HG03159 (cell line): ENCODE results near the gene TAS2R41.

Experiments
- ATAC-seq: cut with Tn5 transposase; IDR thresholded peaks from one replicate; pipeline ENCODE4 v1.9.1; 2021; ENCODE audit warnings: mild to moderate bottlenecking, moderate library complexity; ENCODE audit not compliant: unreplicated experiment

Gene TAS2R41

GRCh38 chr7:143492799-143493739 is 15.4 kb downstream of the TAS2R41 start:
- no peak for ATAC-seq

- no peak for ATAC-seq
Observed at GRCh38 chr7:143493751-143494150, 16.1 kb downstream of the TAS2R41 start.

- no peak for ATAC-seq
Observed at GRCh38 chr7:143494622-143495021, 16.9 kb downstream of the TAS2R41 start.

- ATAC-seq = no peak
Observed at GRCh38 chr7:143495851-143496250, 18.2 kb downstream of the TAS2R41 start.

GRCh38 chr7:143496263-143496662 is 18.6 kb downstream of the TAS2R41 start:
- no peak for ATAC-seq

- ATAC-seq = no peak
Observed at GRCh38 chr7:143497008-143497795, 19.5 kb downstream of the TAS2R41 start.

GRCh38 chr7:143499246-143499645 is 21.6 kb downstream of the TAS2R41 start:
- ATAC-seq = no peak

- ATAC-seq = no peak
Observed at GRCh38 chr7:143499743-143500348, 22.2 kb downstream of the TAS2R41 start.

GRCh38 chr7:143503261-143503660 is 25.6 kb downstream of the TAS2R41 start:
- no peak for ATAC-seq

GRCh38 chr7:143504215-143504936 is 26.7 kb downstream of the TAS2R41 start:
- no peak for ATAC-seq

GRCh38 chr7:143504937-143505297 is 27.2 kb downstream of the TAS2R41 start:
- ATAC-seq = no peak

- ATAC-seq = no peak
Observed at GRCh38 chr7:143505838-143506237, 28.2 kb downstream of the TAS2R41 start.

GRCh38 chr7:143507094-143507518 is 29.4 kb downstream of the TAS2R41 start:
- ATAC-seq = no peak

GRCh38 chr7:143507534-143508055 is 29.9 kb downstream of the TAS2R41 start:
- ATAC-seq = no peak

- no peak for ATAC-seq
Observed at GRCh38 chr7:143510854-143511592, 33.4 kb downstream of the TAS2R41 start.

GRCh38 chr7:143511593-143512047 is 33.9 kb downstream of the TAS2R41 start:
- no peak for ATAC-seq

- ATAC-seq = no peak
Observed at GRCh38 chr7:143512488-143513340, 35.0 kb downstream of the TAS2R41 start.

- no peak for ATAC-seq
Observed at GRCh38 chr7:143514487-143514886, 36.8 kb downstream of the TAS2R41 start.
